Esophagus (tissue), 2 donors: Measurements from ENCODE around the gene CNPY1. TPM values are rescaled to one million over a fixed set of nuclear protein-coding genes. Genes with fewer than 3 reads are reported as not detected.

Experiments used
- H3K27ac ChIP-seq, 2 donors: one replicate each; pipeline ENCODE4 v1.5.1; 2013; ENCODE audit warnings: low read depth in 2 of 2, mild to moderate bottlenecking in 2 of 2, inconsistent platforms in 1 of 2, low read length in 1 of 2, moderate library complexity in 1 of 2
- H3K27me3 ChIP-seq, 2 donors: one replicate each; pipeline ENCODE4 v1.6.1; 2013; ENCODE audit warnings: low read length in 2 of 2, control low read depth in 1 of 2, mild to moderate bottlenecking in 1 of 2; ENCODE audit not compliant: insufficient read depth in 2 of 2, control insufficient read depth in 1 of 2
- H3K36me3 ChIP-seq, 2 donors: one replicate each; pipeline ENCODE4 v1.6.1; 2013; ENCODE audit warnings: low read length in 1 of 2; ENCODE audit not compliant: control insufficient read depth in 2 of 2, insufficient read depth in 2 of 2
- H3K4me1 ChIP-seq, 2 donors: one replicate each; pipeline ENCODE4 v1.6.1; 2013; ENCODE audit warnings: low read length in 1 of 2; ENCODE audit not compliant: control insufficient read depth in 2 of 2, insufficient read depth in 2 of 2
- H3K4me3 ChIP-seq, 2 donors: one replicate each; pipeline ENCODE4 v1.5.1; 2013; ENCODE audit warnings: low read length in 2 of 2, mild to moderate bottlenecking in 2 of 2, low read depth in 1 of 2, moderate library complexity in 1 of 2
- H3K9me3 ChIP-seq, 2 donors: one replicate each; pipeline ENCODE4 v1.6.1; 2013; ENCODE audit warnings: mild to moderate bottlenecking in 2 of 2, low read depth in 1 of 2, low read length in 1 of 2, moderate library complexity in 1 of 2; ENCODE audit not compliant: control insufficient read depth in 2 of 2, insufficient read depth in 1 of 2
- WGBS, 2 donors: extraction: QIAGEN DNeasy Blood & Tissue Kit; methylation state at CpG; one replicate each; pipeline ENCODE4 v1.1.7; 2013; 5-methylcytosine and 5-hydroxymethylcytosine counted together
- polyA plus RNA-seq, 2 donors: library from polyadenylated mRNA; stranded (reverse); fragments of 200-250 nt; gene quantifications; one replicate each; pipeline ENCODE4 v1.2.3, GENCODE V29; 2013
- donor health status: healthy with polysubstance abuse.
- donor health status: Bipolar disorder and iron deficiency.

CNPY1 gene
- polyA plus RNA-seq, 2 donors: not detected

GRCh38 chr7:155466142-155466813 is 80.1 kb downstream of the CNPY1 start:
- no peaks in the 10 kb centered on the region for H3K36me3 ChIP-seq
- peaks cover 8 to 9% of the 10 kb centered on the region in 2 donors for H3K4me1 ChIP-seq
- peaks cover 0 to 60% of the 10 kb centered on the region in 2 donors for H3K27me3 ChIP-seq
- WGBS, 2 donors: 7% methylated on average over 42 of the region's 42 CpGs
- no peak overlapping the region for H3K27ac ChIP-seq
- H3K9me3 ChIP-seq: peaks cover 0 to 6% of the 10 kb centered on the region in 2 donors
- no peak overlapping the region for H3K4me3 ChIP-seq

GRCh38 chr7:155465761-155466141 is 80.6 kb downstream of the CNPY1 start:
- no peaks in the 10 kb centered on the region for H3K36me3 ChIP-seq
- H3K27ac ChIP-seq: no peak overlapping the region
- peaks cover 0 to 64% of the 10 kb centered on the region in 2 donors for H3K27me3 ChIP-seq
- H3K4me3 ChIP-seq: no peak overlapping the region
- H3K9me3 ChIP-seq: peaks cover 0 to 7% of the 10 kb centered on the region in 2 donors
- H3K4me1 ChIP-seq: peaks cover 8 to 9% of the 10 kb centered on the region in 2 donors
- WGBS, 2 donors: 15 to 17% methylated on average over 9 of the region's 9 CpGs

GRCh38 chr7:155464948-155465739 is 81.2 kb downstream of the CNPY1 start:
- Histone ChIP-seq H3K27ac (no peak overlapping the region), H3K4me1 (peaks cover 8 to 9% of the 10 kb centered on the region in 2 donors), H3K9me3 (peaks cover 0 to 6% of the 10 kb centered on the region in 2 donors), H3K36me3 (no peaks in the 10 kb centered on the region), H3K4me3 (no peak overlapping the region), H3K27me3 (peaks cover 0 to 67% of the 10 kb centered on the region in 2 donors)
- WGBS, 2 donors: 16 to 17% methylated on average over 33 of the region's 33 CpGs

GRCh38 chr7:155464183-155464582 is 82.2 kb downstream of the CNPY1 start:
- Histone ChIP-seq H3K4me1 (peaks cover 8 to 11% of the 10 kb centered on the region in 2 donors), H3K9me3 (peaks cover 0 to 6% of the 10 kb centered on the region in 2 donors), H3K36me3 (no peaks in the 10 kb centered on the region), H3K27me3 (peaks cover 0 to 69% of the 10 kb centered on the region in 2 donors), H3K27ac (no peak overlapping the region), H3K4me3 (no peak overlapping the region)
- 19 to 22% methylated on average over 6 of the region's 6 CpGs for WGBS, 2 donors

GRCh38 chr7:155463114-155463811 is 83.1 kb downstream of the CNPY1 start:
- no peaks in the 10 kb centered on the region for H3K36me3 ChIP-seq
- H3K4me1 ChIP-seq: peaks cover 5 to 15% of the 10 kb centered on the region in 2 donors
- H3K27me3 ChIP-seq: peaks cover 0 to 71% of the 10 kb centered on the region in 2 donors
- H3K9me3 ChIP-seq: peaks cover 3 to 6% of the 10 kb centered on the region in 2 donors
- WGBS, 2 donors: 22 to 24% methylated on average over 13 to 15 of the region's 15 CpGs
- H3K4me3 ChIP-seq: no peak overlapping the region
- no peak overlapping the region for H3K27ac ChIP-seq

GRCh38 chr7:155462163-155462735 is 84.1 kb downstream of the CNPY1 start:
- peaks cover 4 to 6% of the 10 kb centered on the region in 2 donors for H3K9me3 ChIP-seq
- peaks cover 0 to 69% of the 10 kb centered on the region in 2 donors for H3K27me3 ChIP-seq
- H3K27ac ChIP-seq: no peak overlapping the region
- H3K4me1 ChIP-seq: peaks cover 6 to 22% of the 10 kb centered on the region in 2 donors
- H3K36me3 ChIP-seq: no peaks in the 10 kb centered on the region
- WGBS, 2 donors: 17 to 18% methylated on average over 33 of the region's 33 CpGs
- H3K4me3 ChIP-seq: no peak overlapping the region

- WGBS, 2 donors: 42 to 50% methylated on average over 3 of the region's 3 CpGs
These were observed 84.7 kb downstream of the CNPY1 start for GRCh38 chr7:155461631-155462030.

GRCh38 chr7:155460926-155461613 is 85.3 kb downstream of the CNPY1 start:
- 22 to 28% methylated on average over 8 of the region's 8 CpGs for WGBS, 2 donors
- H3K4me3 ChIP-seq: no peak overlapping the region
- H3K9me3 ChIP-seq: peaks cover 4 to 6% of the 10 kb centered on the region in 2 donors
- no peaks in the 10 kb centered on the region for H3K36me3 ChIP-seq
- H3K27me3 ChIP-seq: peaks cover 0 to 61% of the 10 kb centered on the region in 2 donors
- H3K4me1 ChIP-seq: peaks cover 10 to 15% of the 10 kb centered on the region in 2 donors
- no peak overlapping the region for H3K27ac ChIP-seq

More at GRCh38 chr7:155461631-155462030, 84.7 kb downstream of the CNPY1 start:
- Histone ChIP-seq H3K36me3 (no peaks in the 10 kb centered on the region), H3K27ac (no peak overlapping the region), H3K4me1 (peaks cover 10 to 18% of the 10 kb centered on the region in 2 donors), H3K4me3 (no peak overlapping the region), H3K27me3 (peaks cover 0 to 66% of the 10 kb centered on the region in 2 donors), H3K9me3 (peaks cover 4 to 6% of the 10 kb centered on the region in 2 donors)
